ES-I3 (cell line): ENCODE results near the gene CSN1S1.

Source experiments
- H3K36me3 ChIP-seq: 2 replicates; pipeline ENCODE4 v1.6.1; 2013; ENCODE audit warnings: mild to moderate bottlenecking, low read length, control low read depth, moderate library complexity; ENCODE audit not compliant: insufficient read depth
- H3K4me1 ChIP-seq: 2 replicates; pipeline ENCODE4 v1.6.1; 2013; ENCODE audit warnings: mild to moderate bottlenecking, control low read depth, low read length; ENCODE audit not compliant: insufficient read depth
- H3K9ac ChIP-seq: 2 replicates; pipeline ENCODE4 v1.6.1; 2013; ENCODE audit warnings: low read depth, mild to moderate bottlenecking, low read length, moderate library complexity
- H3K9me3 ChIP-seq: 2 replicates; pipeline ENCODE4 v1.6.1; 2013; ENCODE audit warnings: mild to moderate bottlenecking, low read length, moderate library complexity; ENCODE audit not compliant: control insufficient read depth, insufficient read depth

The CSN1S1 gene

GRCh38 chr4:69951602-69952001 is 20.7 kb downstream of the CSN1S1 start:
- no peak overlapping the region for H3K9ac ChIP-seq
- no peaks in the 10 kb centered on the region for H3K4me1 ChIP-seq
- no peaks in the 10 kb centered on the region for H3K36me3 ChIP-seq
- H3K9me3 ChIP-seq = no peaks in the 10 kb centered on the region

GRCh38 chr4:69957209-69957608 is 26.3 kb downstream of the CSN1S1 start:
- H3K4me1 ChIP-seq = no peaks in the 10 kb centered on the region

GRCh38 chr4:69965628-69966027 is 34.8 kb downstream of the CSN1S1 start, which contains the start of gene CSN2:
Gene CSN2 (minus strand): TSS chr4:69965728. CDS start chr4:69960995, 4,733 bp downstream.
- Histone ChIP-seq H3K4me1 (no peaks in the 10 kb centered on the region), H3K9me3 (no peaks in the 10 kb centered on the region), H3K9ac (no peak within 1 kb of the TSS), H3K36me3 (no peaks in the 10 kb centered on the region)

More at GRCh38 chr4:69957209-69957608, 26.3 kb downstream of the CSN1S1 start:
- no peaks in the 10 kb centered on the region for H3K36me3 ChIP-seq
- no peaks in the 10 kb centered on the region for H3K9me3 ChIP-seq
- no peak overlapping the region for H3K9ac ChIP-seq

GRCh38 chr4:69970071-69970470 is 39.2 kb downstream of the CSN1S1 start:
- H3K9ac ChIP-seq = no peak overlapping the region
- no peaks in the 10 kb centered on the region for H3K9me3 ChIP-seq
- H3K36me3 ChIP-seq = no peaks in the 10 kb centered on the region
- no peaks in the 10 kb centered on the region for H3K4me1 ChIP-seq

GRCh38 chr4:69974631-69975030 is 43.8 kb downstream of the CSN1S1 start:
- H3K36me3 ChIP-seq = no peaks in the 10 kb centered on the region
- H3K9ac ChIP-seq = no peak overlapping the region
- H3K9me3 ChIP-seq = no peaks in the 10 kb centered on the region

GRCh38 chr4:69977582-69977981 is 46.7 kb downstream of the CSN1S1 start:
- no peaks in the 10 kb centered on the region for H3K4me1 ChIP-seq
- H3K9ac ChIP-seq = no peak overlapping the region
- H3K36me3 ChIP-seq = no peaks in the 10 kb centered on the region
- H3K9me3 ChIP-seq = no peaks in the 10 kb centered on the region

More at GRCh38 chr4:69974631-69975030, 43.8 kb downstream of the CSN1S1 start:
- no peaks in the 10 kb centered on the region for H3K4me1 ChIP-seq

GRCh38 chr4:69984030-69984443 is 53.2 kb downstream of the CSN1S1 start:
- no peak overlapping the region for H3K9ac ChIP-seq
- no peaks in the 10 kb centered on the region for H3K36me3 ChIP-seq
- H3K4me1 ChIP-seq = no peaks in the 10 kb centered on the region

GRCh38 chr4:69986663-69987062 is 55.8 kb downstream of the CSN1S1 start:
- H3K9ac ChIP-seq = no peak overlapping the region

More at GRCh38 chr4:69984030-69984443, 53.2 kb downstream of the CSN1S1 start:
- H3K9me3 ChIP-seq = no peaks in the 10 kb centered on the region

GRCh38 chr4:69991016-69991415 is 60.1 kb downstream of the CSN1S1 start:
- Histone ChIP-seq H3K36me3 (no peaks in the 10 kb centered on the region), H3K9me3 (no peaks in the 10 kb centered on the region), H3K9ac (no peak overlapping the region), H3K4me1 (no peaks in the 10 kb centered on the region)

More at GRCh38 chr4:69986663-69987062, 55.8 kb downstream of the CSN1S1 start:
- Histone ChIP-seq H3K4me1 (no peaks in the 10 kb centered on the region), H3K36me3 (no peaks in the 10 kb centered on the region), H3K9me3 (no peaks in the 10 kb centered on the region)

- Histone ChIP-seq H3K9ac (no peak overlapping the region), H3K4me1 (no peaks in the 10 kb centered on the region), H3K36me3 (no peaks in the 10 kb centered on the region), H3K9me3 (no peaks in the 10 kb centered on the region)
Measured at GRCh38 chr4:69994782-69995181, 63.9 kb downstream of the CSN1S1 start.

GRCh38 chr4:69995526-69996016 is 64.7 kb downstream of the CSN1S1 start, which contains the start of gene STATH:
Gene STATH (plus strand): TSS chr4:69995966. CDS start chr4:69998438, 2,472 bp downstream.
- H3K36me3 ChIP-seq = no peaks in the 10 kb centered on the region
- no peaks in the 10 kb centered on the region for H3K4me1 ChIP-seq
- no peaks in the 10 kb centered on the region for H3K9me3 ChIP-seq
- H3K9ac ChIP-seq = no peak within 1 kb of the TSS
